C4-2B (cell line): ENCODE measurements around the gene SNAPC3.

ENCODE experiments used
- H3K27ac ChIP-seq: fragments of 450-650 bp; 2 replicates; pipeline ENCODE4 v1.5.1; 2017
- ZFX ChIP-seq: fragments of 450-650 bp; IDR thresholded peaks from 2 replicates; pipeline ENCODE4 v1.6.1; 2017
- TF ChIP-seq, protein P1 (sequence below): fragments of 450-650 bp; conservative IDR thresholded peaks from 2 replicates; pipeline ENCODE4 v1.5.1; 2017; ENCODE audit warnings: mild to moderate bottlenecking

The SNAPC3 gene

DNA sequence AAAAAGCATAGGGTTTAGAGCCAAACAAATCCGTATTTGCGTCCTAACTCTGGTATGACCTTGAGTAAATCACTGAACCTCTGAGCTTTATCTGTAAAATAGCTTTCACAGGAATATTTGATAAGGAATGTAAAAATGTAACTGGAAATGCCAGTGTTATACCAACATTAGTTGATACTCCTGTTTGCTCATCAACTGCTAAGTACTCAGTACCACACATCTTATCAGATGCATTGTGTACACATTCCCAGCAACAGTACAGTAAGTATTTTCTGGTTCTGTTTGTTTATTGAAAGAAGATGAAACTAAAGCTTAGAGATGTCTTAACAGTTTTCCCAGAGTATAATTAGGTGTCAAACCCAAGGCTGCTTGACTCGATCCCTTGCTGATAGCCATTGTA is 21.5 kb downstream of the SNAPC3 start:
- no peak for TF ChIP-seq ZFX
- TF ChIP-seq, protein P1, sequence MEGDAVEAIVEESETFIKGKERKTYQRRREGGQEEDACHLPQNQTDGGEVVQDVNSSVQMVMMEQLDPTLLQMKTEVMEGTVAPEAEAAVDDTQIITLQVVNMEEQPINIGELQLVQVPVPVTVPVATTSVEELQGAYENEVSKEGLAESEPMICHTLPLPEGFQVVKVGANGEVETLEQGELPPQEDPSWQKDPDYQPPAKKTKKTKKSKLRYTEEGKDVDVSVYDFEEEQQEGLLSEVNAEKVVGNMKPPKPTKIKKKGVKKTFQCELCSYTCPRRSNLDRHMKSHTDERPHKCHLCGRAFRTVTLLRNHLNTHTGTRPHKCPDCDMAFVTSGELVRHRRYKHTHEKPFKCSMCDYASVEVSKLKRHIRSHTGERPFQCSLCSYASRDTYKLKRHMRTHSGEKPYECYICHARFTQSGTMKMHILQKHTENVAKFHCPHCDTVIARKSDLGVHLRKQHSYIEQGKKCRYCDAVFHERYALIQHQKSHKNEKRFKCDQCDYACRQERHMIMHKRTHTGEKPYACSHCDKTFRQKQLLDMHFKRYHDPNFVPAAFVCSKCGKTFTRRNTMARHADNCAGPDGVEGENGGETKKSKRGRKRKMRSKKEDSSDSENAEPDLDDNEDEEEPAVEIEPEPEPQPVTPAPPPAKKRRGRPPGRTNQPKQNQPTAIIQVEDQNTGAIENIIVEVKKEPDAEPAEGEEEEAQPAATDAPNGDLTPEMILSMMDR: no peak

DNA sequence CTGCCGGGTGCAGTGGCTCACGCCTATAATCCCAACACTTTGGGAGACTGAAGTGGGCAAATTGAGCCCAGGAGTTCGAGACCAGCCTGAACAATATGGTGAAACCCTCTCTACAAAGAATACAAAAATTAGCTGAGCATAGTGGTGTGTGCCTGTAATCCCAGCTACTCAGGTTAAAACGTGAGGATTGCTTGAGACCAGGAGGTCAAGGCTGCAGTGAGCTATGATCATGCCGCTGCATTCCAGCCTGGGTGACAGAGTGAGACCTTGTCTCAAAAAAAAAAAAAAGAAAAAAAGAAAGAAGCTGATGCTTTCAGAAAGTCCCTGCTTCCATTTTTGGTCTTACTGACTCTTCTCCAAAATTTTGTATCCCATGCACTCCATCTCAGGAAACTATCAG is 31.3 kb downstream of the SNAPC3 start:
- no peak overlapping the region for H3K27ac ChIP-seq
- TF ChIP-seq, protein P1: no peak
- no peak for TF ChIP-seq ZFX

More for the DNA sequence above, 21.5 kb downstream of the SNAPC3 start:
- H3K27ac ChIP-seq: no peak overlapping the region

DNA sequence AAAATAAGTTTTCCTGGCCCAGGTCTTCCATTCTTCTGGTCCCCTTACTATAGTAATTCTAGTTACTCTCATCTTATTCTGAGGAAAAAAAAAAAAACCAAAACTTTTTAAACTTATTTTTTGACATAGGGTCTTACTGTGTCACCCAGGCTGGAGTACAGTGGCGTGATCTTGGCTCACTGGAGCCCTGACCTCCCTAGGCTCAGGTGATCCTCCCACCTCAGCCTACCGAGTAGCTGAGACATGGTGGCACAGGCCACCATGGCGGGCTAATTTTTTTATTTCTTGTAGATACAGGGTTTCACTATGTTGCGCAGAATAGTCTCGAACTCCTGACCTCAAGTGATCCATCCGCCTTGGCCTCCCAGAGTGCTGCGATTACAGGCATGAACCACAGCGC is 38.4 kb downstream of the SNAPC3 start:
- no peak overlapping the region for H3K27ac ChIP-seq
- no peak for TF ChIP-seq ZFX

DNA sequence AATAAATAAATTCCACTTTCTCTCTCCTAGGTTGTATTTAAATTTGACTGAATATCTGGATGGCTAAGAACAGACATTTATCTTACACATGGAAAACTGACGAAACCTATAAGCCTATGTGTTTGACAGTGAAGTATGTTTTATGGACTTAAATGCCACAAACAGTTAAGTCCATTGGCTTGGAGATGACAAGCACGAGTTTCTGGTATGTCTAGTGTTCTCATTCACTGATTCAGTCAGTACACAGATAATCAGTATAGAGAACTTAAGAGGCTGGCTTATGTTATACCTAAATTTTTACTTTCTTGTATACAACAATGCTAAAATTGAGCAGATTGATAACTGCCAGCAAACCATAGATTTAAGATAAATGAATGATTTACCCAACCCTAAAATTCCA is 38.9 kb downstream of the SNAPC3 start:
- no peak for TF ChIP-seq ZFX
- TF ChIP-seq, protein P1: no peak
- no peak overlapping the region for H3K27ac ChIP-seq

DNA sequence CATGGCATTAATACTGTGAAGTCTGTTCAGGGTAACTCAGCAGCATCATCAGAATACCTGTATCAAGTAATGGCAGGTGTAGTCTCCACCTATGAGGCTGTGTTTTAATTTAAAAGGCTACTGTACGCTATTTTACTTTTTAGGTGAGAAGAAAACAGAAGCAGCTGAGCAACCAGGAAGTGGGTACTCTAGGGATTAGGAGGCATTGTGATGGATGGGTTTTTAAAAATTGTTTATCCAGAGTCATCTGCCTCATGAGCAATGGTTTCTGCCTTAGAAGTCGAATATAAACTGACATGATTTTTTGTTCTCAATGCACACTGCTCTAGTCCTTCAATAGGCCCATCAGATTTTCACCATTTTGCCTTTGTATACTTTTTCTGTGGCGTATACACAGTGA is 45.5 kb downstream of the SNAPC3 start:
- H3K27ac ChIP-seq: no peak overlapping the region
- TF ChIP-seq, protein P1: no peak
- no peak for TF ChIP-seq ZFX

DNA sequence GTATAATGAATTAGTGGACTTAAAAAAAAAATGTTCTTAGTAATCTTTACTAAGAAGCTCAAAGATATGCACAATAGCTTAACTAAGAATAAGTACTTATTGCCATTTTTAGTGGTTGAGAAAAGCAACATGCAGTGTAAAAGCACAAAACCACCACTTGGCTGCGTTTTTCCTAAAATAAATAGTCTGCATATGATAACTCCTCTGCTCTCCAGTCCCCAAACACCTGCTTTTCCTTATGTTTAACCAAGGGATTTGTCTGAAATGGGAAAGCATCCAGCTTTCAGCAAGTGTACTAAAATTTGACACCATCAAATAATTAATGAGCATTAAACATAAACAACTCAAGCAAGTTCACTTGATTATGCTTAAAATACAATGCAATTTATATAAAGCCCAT is 46.7 kb downstream of the SNAPC3 start:
- H3K27ac ChIP-seq: no peak overlapping the region
- TF ChIP-seq, protein P1: no peak; the same call in 1 of the 2 replicates
- TF ChIP-seq ZFX: no peak

DNA sequence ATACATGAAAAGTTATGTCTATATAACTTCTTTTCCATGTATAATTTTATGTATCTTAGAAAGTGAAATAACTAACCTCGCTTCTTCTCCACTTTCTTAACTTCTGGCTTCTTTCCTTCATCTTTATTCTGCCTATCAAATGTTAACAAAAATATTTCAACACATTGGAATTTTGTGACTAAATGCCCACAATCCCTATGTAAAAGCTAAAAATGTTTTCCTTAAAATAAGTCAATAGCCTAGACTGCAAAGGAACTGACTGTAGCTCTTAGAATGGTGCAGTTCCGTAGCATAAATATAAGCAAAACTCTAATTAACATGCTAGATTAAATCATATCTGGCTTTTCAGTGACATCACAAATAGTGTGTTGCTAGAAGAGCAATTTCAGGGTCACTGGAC is 47.2 kb downstream of the SNAPC3 start:
- TF ChIP-seq, protein P1: no peak
- TF ChIP-seq ZFX: no peak
- no peak overlapping the region for H3K27ac ChIP-seq

DNA sequence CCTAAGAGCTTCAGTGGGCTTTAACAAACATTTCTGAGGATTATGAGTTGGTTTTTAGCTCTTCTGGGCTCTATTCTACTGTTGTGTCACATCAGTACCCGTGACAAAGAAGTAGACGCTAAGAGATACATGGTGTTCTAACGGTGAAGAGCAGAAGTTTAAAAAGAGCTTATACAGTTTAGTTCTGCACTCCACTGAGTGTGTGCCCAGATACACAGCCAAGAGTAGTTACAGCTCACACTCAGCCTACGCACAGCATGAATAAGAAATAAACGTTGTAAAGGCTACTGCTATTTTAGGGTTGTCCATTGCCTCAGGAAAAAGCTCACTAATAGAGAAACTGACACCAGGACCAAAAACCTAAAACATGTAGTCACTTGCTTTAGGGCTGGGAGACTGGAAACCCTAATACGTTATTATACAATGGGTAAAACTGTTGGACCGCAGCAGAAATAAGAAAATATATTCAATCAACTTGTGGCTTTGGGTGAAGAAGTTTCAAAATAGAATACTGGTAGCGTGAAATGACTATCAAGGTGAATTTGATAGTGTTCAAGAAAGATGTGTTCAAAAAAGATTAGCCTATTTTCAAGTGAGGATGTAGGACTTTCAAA is 53.4 kb downstream of the SNAPC3 start:
- TF ChIP-seq, protein P1: no peak
- TF ChIP-seq ZFX: no peak
- no peak overlapping the region for H3K27ac ChIP-seq
